LNCaP clone FGC (cell line): Measurements from ENCODE around the gene POLG2.
"Not testable (repeated sequence)": the region's sequence is repeated elsewhere in the genome, so short reads cannot be mapped to it uniquely, and the experiment has no call there.

Source experiments
- DNase-seq: peaks from one replicate; pipeline ENCODE4 v3.0.0-alpha.2; 2011; ENCODE audit warnings: low read depth
- H3K4me3 ChIP-seq: 2 replicates; pipeline ENCODE4 v1.5.1; 2011; ENCODE audit warnings: mild to moderate bottlenecking, low read depth, low read length, control low read depth
- TF ChIP-seq, protein P1 (sequence below): IDR thresholded peaks from 2 replicates; pipeline ENCODE4 v1.5.1; 2012; ENCODE audit warnings: mild to moderate bottlenecking; ENCODE audit not compliant: control insufficient read depth, insufficient read depth; ENCODE audit errors: extremely low read depth

POLG2 gene

DNA sequence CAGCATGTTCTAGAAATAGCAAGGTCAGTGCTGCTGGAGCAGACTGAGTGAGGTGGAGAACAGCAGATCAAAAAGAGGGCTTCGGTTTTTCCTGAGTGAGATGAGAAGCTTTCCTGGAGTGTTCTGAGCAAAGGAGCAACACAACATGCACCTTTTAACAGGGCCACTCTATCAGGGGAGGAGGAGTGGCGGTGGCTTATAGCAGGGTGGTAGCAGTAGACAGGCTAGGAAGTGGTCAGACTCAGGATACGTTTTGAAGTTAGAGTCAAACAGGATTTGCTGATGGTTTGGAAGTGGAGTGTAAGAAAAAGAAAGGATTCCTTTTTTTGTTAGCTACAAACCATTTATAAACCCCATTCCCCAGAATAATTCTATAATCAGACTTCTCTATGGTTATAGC lies 12.5 kb downstream of the POLG2 start:
- DNase-seq: no peak
- TF ChIP-seq, protein P1, sequence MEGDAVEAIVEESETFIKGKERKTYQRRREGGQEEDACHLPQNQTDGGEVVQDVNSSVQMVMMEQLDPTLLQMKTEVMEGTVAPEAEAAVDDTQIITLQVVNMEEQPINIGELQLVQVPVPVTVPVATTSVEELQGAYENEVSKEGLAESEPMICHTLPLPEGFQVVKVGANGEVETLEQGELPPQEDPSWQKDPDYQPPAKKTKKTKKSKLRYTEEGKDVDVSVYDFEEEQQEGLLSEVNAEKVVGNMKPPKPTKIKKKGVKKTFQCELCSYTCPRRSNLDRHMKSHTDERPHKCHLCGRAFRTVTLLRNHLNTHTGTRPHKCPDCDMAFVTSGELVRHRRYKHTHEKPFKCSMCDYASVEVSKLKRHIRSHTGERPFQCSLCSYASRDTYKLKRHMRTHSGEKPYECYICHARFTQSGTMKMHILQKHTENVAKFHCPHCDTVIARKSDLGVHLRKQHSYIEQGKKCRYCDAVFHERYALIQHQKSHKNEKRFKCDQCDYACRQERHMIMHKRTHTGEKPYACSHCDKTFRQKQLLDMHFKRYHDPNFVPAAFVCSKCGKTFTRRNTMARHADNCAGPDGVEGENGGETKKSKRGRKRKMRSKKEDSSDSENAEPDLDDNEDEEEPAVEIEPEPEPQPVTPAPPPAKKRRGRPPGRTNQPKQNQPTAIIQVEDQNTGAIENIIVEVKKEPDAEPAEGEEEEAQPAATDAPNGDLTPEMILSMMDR: no peak
- no peak overlapping the region for H3K4me3 ChIP-seq

DNA sequence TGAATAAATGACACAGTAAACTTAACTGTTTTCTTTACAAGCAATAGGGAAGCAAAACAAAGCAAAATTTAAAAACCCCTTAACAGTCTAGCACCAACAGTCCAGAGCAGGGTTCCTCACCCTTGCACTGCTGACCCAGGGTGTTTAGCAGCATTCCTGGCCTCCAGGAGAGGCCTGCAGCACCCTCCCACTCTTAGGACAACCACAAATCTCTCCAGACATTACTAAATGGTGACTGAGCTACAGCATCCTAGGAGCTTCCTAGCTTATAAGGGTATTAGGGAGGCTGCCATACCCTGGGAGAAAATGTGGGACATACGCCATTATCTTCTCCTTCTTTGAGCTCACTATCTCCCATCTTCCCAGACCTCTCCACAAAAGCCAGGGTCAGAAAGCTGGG lies 15.9 kb downstream of the POLG2 start:
- no peak overlapping the region for H3K4me3 ChIP-seq
- DNase-seq: no peak
- TF ChIP-seq, protein P1: no peak

GRCh38 chr17:64477849-64478248 lies 19.0 kb downstream of the POLG2 start:
- TF ChIP-seq, protein P1: no peak
- no peak for DNase-seq
- no peak overlapping the region for H3K4me3 ChIP-seq

- TF ChIP-seq, protein P1: no peak
- no peak for DNase-seq
- no peak overlapping the region for H3K4me3 ChIP-seq
Measured at GRCh38 chr17:64472564-64472963, 24.3 kb downstream of the POLG2 start.

DNA sequence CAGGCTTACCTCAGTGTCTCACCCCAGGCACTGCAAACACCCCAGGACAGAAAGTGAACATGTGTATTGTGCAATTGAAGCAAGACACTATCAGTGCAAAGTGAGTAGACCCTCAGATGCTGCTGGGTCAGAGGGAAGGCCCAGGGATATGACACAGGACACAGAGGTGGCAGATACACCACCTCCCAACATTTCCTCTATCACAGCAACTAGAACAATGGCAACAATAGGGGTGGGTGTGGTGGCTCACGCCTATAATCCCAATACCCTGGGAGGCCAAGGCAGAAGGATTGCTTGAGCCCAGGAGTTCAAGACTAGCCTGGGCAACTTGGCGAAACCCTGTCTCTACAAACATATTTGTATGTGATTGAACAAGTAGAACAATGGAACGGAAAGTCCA lies 25.4 kb downstream of the POLG2 start:
- H3K4me3 ChIP-seq: no peak overlapping the region
- no peak for DNase-seq
- TF ChIP-seq, protein P1: no peak

DNA sequence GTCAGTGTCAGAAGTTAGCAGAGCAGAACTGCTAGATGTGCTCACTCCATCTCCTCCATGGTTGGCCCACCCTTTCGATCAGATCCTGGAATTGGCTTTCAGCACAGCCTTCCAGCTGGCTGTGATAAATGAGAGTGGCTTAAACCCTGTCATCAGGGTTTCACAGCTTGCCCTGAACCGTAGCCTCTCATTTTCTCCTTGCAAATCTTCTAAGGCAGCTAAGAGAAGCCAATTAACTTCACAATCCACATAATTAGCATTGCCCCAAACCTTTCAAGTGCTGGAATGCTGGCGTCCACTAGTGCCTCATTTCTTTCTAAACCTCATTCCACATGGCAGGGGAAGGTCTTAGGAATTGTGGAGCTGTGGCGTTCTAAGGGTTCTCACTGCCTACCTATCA lies 26.2 kb downstream of the POLG2 start:
- no peak for DNase-seq
- no peak overlapping the region for H3K4me3 ChIP-seq
- TF ChIP-seq, protein P1: no peak

- not testable (repeated sequence) for H3K4me3 ChIP-seq, DNase-seq
Measured at GRCh38 chr17:64466834-64467233, 30.0 kb downstream of the POLG2 start.
